ENCODE results near the gene HAP1. TPM values are rescaled to one million over a fixed set of nuclear protein-coding genes. Genes with fewer than 3 reads are reported as not detected.

The HAP1 gene
- total RNA-seq, 1 experiment from 2014 or later: 2.5 TPM

DNA sequence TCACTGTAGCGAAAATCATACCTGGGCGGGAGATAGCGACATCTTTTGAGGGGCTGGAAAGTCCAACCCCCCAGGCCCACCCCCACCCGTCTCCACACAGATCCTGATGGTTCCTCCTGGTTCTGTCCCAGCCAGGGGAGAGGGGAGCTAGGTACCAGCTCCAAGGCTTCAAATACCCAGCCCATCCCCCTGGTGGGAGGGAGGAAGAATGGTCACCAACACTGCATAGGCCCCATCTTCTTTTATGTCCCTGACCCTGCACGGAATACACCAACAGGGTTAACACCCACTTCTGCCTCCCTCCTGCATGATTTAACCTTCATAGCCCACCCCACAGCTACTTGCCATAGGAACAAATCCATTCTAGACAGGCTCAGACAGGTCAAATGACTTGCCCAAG lies 9.3 kb downstream of the HAP1 start:
- Histone ChIP-seq H3K4me1 (ENCODE audit: insufficient read depth, low read length) (no peaks in the 10 kb centered on the region), H4K8ac (replicated peaks; ENCODE audit: insufficient read length, low read depth, low read length) (no peak overlapping the region), H2BK20ac (ENCODE audit: low read depth, low read length, poor library complexity, severe bottlenecking) (no peak overlapping the region), H4K20me1 (ENCODE audit: control insufficient read depth, insufficient read depth, insufficient read length) (peaks cover 2% of the 10 kb centered on the region), H3K4me2 (ENCODE audit: insufficient read depth, insufficient read length, low read length) (no peak overlapping the region), H3K14ac (ENCODE audit: insufficient read depth, low read length) (no peak overlapping the region), H2BK12ac (ENCODE audit: insufficient read length, low read depth, low read length) (no peak overlapping the region), H3K27ac (ENCODE audit: insufficient read length, low read depth, low read length) (no peak overlapping the region), H3K79me2 (ENCODE audit: insufficient read depth, low read length) (no peaks in the 10 kb centered on the region), H2BK15ac (ENCODE audit: low read depth, low read length) (no peak overlapping the region), H4K91ac (ENCODE audit: insufficient read length, low read depth, low read length) (no peak overlapping the region), H2BK120ac (ENCODE audit: low read depth, low read length, poor library complexity, severe bottlenecking) (no peak overlapping the region), H4K5ac (ENCODE audit: insufficient read length, low read depth, low read length) (no peak overlapping the region), H3K9ac (ENCODE audit: extremely low read depth, insufficient read length, low read length) (no peak overlapping the region), H3K9me3 (ENCODE audit: control insufficient read depth, low read depth, low read length) (no peaks in the 10 kb centered on the region), H2AK5ac (ENCODE audit: insufficient read length, low read length) (no peak overlapping the region), H3K79me1 (ENCODE audit: insufficient read depth, low read depth, low read length, poor library complexity, severe bottlenecking) (no peaks in the 10 kb centered on the region), H2BK5ac (ENCODE audit: insufficient read length, low read length) (no peak overlapping the region), H3K4ac (ENCODE audit: low read depth, low read length) (no peak overlapping the region), H3T11ph (ENCODE audit: low read length) (no peak overlapping the region), H3K18ac (ENCODE audit: insufficient read length, low read depth, low read length) (no peak overlapping the region), H3K56ac (ENCODE audit: insufficient read length, low read depth, low read length) (no peak overlapping the region), H3K23me2 (ENCODE audit: insufficient read length, low read depth, low read length, poor library complexity, severe bottlenecking) (no peaks in the 10 kb centered on the region), H3K23ac (ENCODE audit: insufficient read length, low read depth, low read length) (no peak overlapping the region), H3K27me3 (ENCODE audit: insufficient read depth, low read length) (no peaks in the 10 kb centered on the region), H2AFZ (ENCODE audit: low read length) (no peak overlapping the region)
- Mint-ChIP-seq H3K27ac (peak overlapping the region in 1 of 3 experiments; percentile 34; a peak in 1 of 7 replicates), H3K4me1 (peaks cover 6 to 14% of the 10 kb centered on the region in 2 experiments), H3K9me3 (peaks cover 0 to 2% of the 10 kb centered on the region in 2 experiments; a peak in 1 of 5 replicates), H3K4me3 (peak overlapping the region in 1 of 2 experiments; percentile 35; a peak in 2 of 5 replicates), H3K36me3 (ENCODE audit: insufficient read depth in 1 of 3, low read depth in 3 of 3) (no peaks in the 10 kb centered on the region; a peak in 2 of 7 replicates), H3K27me3 (ENCODE audit: low read depth) (peaks cover 14% of the 10 kb centered on the region)
- TF ChIP-seq, protein P1, sequence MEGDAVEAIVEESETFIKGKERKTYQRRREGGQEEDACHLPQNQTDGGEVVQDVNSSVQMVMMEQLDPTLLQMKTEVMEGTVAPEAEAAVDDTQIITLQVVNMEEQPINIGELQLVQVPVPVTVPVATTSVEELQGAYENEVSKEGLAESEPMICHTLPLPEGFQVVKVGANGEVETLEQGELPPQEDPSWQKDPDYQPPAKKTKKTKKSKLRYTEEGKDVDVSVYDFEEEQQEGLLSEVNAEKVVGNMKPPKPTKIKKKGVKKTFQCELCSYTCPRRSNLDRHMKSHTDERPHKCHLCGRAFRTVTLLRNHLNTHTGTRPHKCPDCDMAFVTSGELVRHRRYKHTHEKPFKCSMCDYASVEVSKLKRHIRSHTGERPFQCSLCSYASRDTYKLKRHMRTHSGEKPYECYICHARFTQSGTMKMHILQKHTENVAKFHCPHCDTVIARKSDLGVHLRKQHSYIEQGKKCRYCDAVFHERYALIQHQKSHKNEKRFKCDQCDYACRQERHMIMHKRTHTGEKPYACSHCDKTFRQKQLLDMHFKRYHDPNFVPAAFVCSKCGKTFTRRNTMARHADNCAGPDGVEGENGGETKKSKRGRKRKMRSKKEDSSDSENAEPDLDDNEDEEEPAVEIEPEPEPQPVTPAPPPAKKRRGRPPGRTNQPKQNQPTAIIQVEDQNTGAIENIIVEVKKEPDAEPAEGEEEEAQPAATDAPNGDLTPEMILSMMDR (conservative IDR thresholded peaks at IDR 0.05): peak; percentile 21; the same call in 1 of the 3 replicates
- DNase-seq: no peak
- no CpG with 5 or more reads among the region's 5 CpGs for WGBS (ENCODE audit: extremely low coverage, insufficient read length, low lambda C conversion rate)
